ENCODE results near the gene PRDM1. TPM values are rescaled to one million over a fixed set of nuclear protein-coding genes. Genes with fewer than 3 reads are reported as not detected.

PRDM1 gene
- total RNA-seq, 1 donor from 2014 or later = 19.6 TPM

DNA sequence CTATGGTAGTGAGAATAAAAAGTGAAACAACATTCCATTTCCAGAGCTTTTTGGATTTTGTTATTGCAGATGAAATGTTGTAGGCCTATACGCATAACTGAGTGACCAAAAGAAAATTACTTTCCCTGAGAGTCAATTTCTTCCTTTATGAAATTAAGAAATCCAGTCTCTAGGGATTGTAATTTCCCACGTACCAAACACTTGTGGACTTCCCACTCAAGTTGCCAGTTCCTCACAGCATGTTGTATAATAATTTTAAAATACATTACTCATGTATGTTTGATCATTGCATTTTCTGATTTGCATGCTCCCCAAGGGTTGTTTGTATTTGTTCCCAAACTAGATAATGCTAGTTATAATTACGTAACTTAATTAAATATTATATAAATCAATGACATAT is 12.0 kb upstream of the PRDM1 start:
- Mint-ChIP-seq H3K27ac (ENCODE audit: unreplicated experiment) (no peak overlapping the region), H3K4me3 (ENCODE audit: unreplicated experiment) (no peak overlapping the region), H3K4me1 (ENCODE audit: unreplicated experiment) (no peaks in the 10 kb centered on the region), H3K9me3 (ENCODE audit: unreplicated experiment) (no peaks in the 10 kb centered on the region), H3K36me3 (ENCODE audit: low read depth, unreplicated experiment) (no peaks in the 10 kb centered on the region), H3K27me3 (ENCODE audit: unreplicated experiment) (peaks cover 1% of the 10 kb centered on the region)
- TF ChIP-seq CTCF (IDR thresholded peaks at IDR 0.05; ENCODE audit: unreplicated experiment) = no peak
- no peak for DNase-seq (ENCODE audit: low spot score)

DNA sequence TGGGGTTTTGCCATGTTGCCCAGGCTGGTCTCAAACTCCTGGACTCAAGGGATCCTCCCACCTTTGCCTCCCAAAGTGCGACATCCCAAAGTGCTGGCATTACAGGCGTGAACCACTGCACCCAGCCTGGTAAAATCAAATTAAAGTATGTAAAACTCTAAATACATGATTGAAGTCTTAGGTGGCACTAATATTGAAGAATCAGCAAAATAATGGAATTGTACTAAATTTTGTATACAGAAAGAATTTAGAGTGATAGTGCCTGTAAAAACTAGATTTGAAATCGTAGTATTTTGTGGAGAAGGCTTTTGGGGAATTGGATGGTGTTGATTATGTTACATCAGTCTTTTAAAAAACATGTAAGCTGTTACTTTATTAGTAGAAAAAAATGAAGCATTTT is 10.0 kb upstream of the PRDM1 start:
- peaks cover 1% of the 10 kb centered on the region for H3K27me3 Mint-ChIP-seq (ENCODE audit: unreplicated experiment)
- H3K36me3 Mint-ChIP-seq (ENCODE audit: low read depth, unreplicated experiment) = no peaks in the 10 kb centered on the region
- TF ChIP-seq CTCF (IDR thresholded peaks at IDR 0.05; ENCODE audit: unreplicated experiment) = no peak
- H3K4me3 Mint-ChIP-seq (ENCODE audit: unreplicated experiment) = no peak overlapping the region
- H3K9me3 Mint-ChIP-seq (ENCODE audit: unreplicated experiment) = no peaks in the 10 kb centered on the region
- peaks cover 5% of the 10 kb centered on the region for H3K4me1 Mint-ChIP-seq (ENCODE audit: unreplicated experiment)
- no peak overlapping the region for H3K27ac Mint-ChIP-seq (ENCODE audit: unreplicated experiment)
- no peak for DNase-seq (ENCODE audit: low spot score)

GRCh38 chr6:106077170-106077569 is 9.0 kb upstream of the PRDM1 start:
- no peak for TF ChIP-seq CTCF (IDR thresholded peaks at IDR 0.05; ENCODE audit: unreplicated experiment)
- Mint-ChIP-seq H3K9me3 (ENCODE audit: unreplicated experiment) (no peaks in the 10 kb centered on the region), H3K4me3 (ENCODE audit: unreplicated experiment) (no peak overlapping the region), H3K27ac (ENCODE audit: unreplicated experiment) (no peak overlapping the region), H3K36me3 (ENCODE audit: low read depth, unreplicated experiment) (no peaks in the 10 kb centered on the region), H3K4me1 (ENCODE audit: unreplicated experiment) (peaks cover 10% of the 10 kb centered on the region), H3K27me3 (ENCODE audit: unreplicated experiment) (peaks cover 1% of the 10 kb centered on the region)
- DNase-seq (ENCODE audit: low spot score) = no peak

DNA sequence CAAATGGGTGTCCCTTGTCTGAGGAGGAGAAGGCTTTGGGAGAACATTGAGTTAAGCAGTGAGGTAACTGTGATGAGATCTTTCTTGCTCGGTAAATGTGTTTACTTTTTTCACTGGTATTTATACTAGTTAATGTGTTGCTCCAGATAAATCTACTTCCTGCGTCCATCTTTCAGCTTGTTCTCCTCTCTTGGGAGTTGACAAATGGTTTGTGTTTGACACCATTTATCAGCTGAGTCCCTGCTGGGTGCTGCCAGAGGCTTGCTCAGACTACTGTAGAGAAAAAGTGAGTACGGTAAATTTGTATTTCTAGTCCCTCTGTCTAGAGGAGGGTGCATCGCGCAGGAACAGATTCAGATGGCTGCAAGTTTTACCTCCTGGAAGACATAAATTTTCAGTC is 8.3 kb upstream of the PRDM1 start:
- DNase-seq (ENCODE audit: low spot score) = no peak
- TF ChIP-seq CTCF (IDR thresholded peaks at IDR 0.05; ENCODE audit: unreplicated experiment) = no peak
- peaks cover 15% of the 10 kb centered on the region for H3K4me1 Mint-ChIP-seq (ENCODE audit: unreplicated experiment)
- peaks cover 1% of the 10 kb centered on the region for H3K27me3 Mint-ChIP-seq (ENCODE audit: unreplicated experiment)
- H3K4me3 Mint-ChIP-seq (ENCODE audit: unreplicated experiment) = no peak overlapping the region
- no peaks in the 10 kb centered on the region for H3K9me3 Mint-ChIP-seq (ENCODE audit: unreplicated experiment)
- H3K27ac Mint-ChIP-seq (ENCODE audit: unreplicated experiment) = no peak overlapping the region
- no peaks in the 10 kb centered on the region for H3K36me3 Mint-ChIP-seq (ENCODE audit: low read depth, unreplicated experiment)

GRCh38 chr6:106079961-106080762 is 6.0 kb upstream of the PRDM1 start:
- Mint-ChIP-seq H3K4me3 (ENCODE audit: unreplicated experiment) (no peak overlapping the region), H3K4me1 (ENCODE audit: unreplicated experiment) (peaks cover 35% of the 10 kb centered on the region), H3K36me3 (ENCODE audit: low read depth, unreplicated experiment) (no peaks in the 10 kb centered on the region), H3K27me3 (ENCODE audit: unreplicated experiment) (peaks cover 1% of the 10 kb centered on the region), H3K9me3 (ENCODE audit: unreplicated experiment) (no peaks in the 10 kb centered on the region), H3K27ac (ENCODE audit: unreplicated experiment) (no peak overlapping the region)
- no peak for DNase-seq (ENCODE audit: low spot score)
- no peak for TF ChIP-seq CTCF (IDR thresholded peaks at IDR 0.05; ENCODE audit: unreplicated experiment)
